NCI-H345 (cell line): ENCODE results near the gene FIGLA.

Experiments
- DNase-seq: peaks from one replicate; lab custom pipeline; 2025; lab: John Stamatoyannopoulos, UW

FIGLA gene

GRCh38 chr2:70771446-70771845 lies 19.0 kb downstream of the FIGLA start:
- DNase-seq, result no peak

GRCh38 chr2:70769450-70769849 lies 21.0 kb downstream of the FIGLA start:
- DNase-seq, result no peak

- no peak for DNase-seq
Observed at GRCh38 chr2:70768590-70769085, 21.8 kb downstream of the FIGLA start.

- DNase-seq, result peak; percentile 79
Observed at GRCh38 chr2:70767699-70768589, 22.5 kb downstream of the FIGLA start, which contains the start of gene ADD2. Gene ADD2, minus strand, starts transcription at chr2:70768200. Its CDS starts 61,792 bp downstream, at chr2:70706408.

- peak; percentile 78 for DNase-seq
Observed at GRCh38 chr2:70767079-70767698, 23.3 kb downstream of the FIGLA start.

GRCh38 chr2:70766357-70767078 lies 23.9 kb downstream of the FIGLA start:
- DNase-seq, result peak; percentile 6

GRCh38 chr2:70765507-70765906 lies 24.9 kb downstream of the FIGLA start:
- DNase-seq, result no peak

- DNase-seq, result no peak
Observed at GRCh38 chr2:70759446-70759845, 31.0 kb downstream of the FIGLA start.

GRCh38 chr2:70757966-70758365 lies 32.5 kb downstream of the FIGLA start:
- no peak for DNase-seq

- DNase-seq, result no peak
Observed at GRCh38 chr2:70757360-70757759, 33.1 kb downstream of the FIGLA start.

- DNase-seq, result no peak
Observed at GRCh38 chr2:70756128-70756527, 34.3 kb downstream of the FIGLA start.

GRCh38 chr2:70753902-70754301 lies 36.5 kb downstream of the FIGLA start:
- DNase-seq, result peak; percentile 36

GRCh38 chr2:70753031-70753430 lies 37.4 kb downstream of the FIGLA start:
- DNase-seq, result no peak

- no peak for DNase-seq
Observed at GRCh38 chr2:70752396-70752795, 38.0 kb downstream of the FIGLA start.

- no peak for DNase-seq
Observed at GRCh38 chr2:70751881-70752280, 38.6 kb downstream of the FIGLA start.

- DNase-seq, result no peak
Observed at GRCh38 chr2:70750320-70750719, 40.1 kb downstream of the FIGLA start.

- no peak for DNase-seq
Observed at GRCh38 chr2:70748002-70748784, 42.2 kb downstream of the FIGLA start.

- no peak for DNase-seq
Observed at GRCh38 chr2:70747284-70747683, 43.2 kb downstream of the FIGLA start.

GRCh38 chr2:70746094-70746974 lies 44.1 kb downstream of the FIGLA start:
- DNase-seq, result no peak

GRCh38 chr2:70745276-70745825 lies 45.1 kb downstream of the FIGLA start:
- no peak for DNase-seq
